GM15510 (cell line): ENCODE data around the gene RBKS.

Experiments
- POLR2A ChIP-seq: IDR thresholded peaks from 3 replicates; pipeline ENCODE4 v1.6.1; 2011; ENCODE audit warnings: borderline replicate concordance; ENCODE audit not compliant: insufficient read length; ENCODE audit errors: extremely low read depth

The RBKS gene

GRCh38 chr2:27756544-27757498 is 133.4 kb downstream of the RBKS start:
- TF ChIP-seq POLR2A, result no peak

GRCh38 chr2:27756091-27756490 is 134.1 kb downstream of the RBKS start:
- no peak for TF ChIP-seq POLR2A

- no peak for TF ChIP-seq POLR2A
Measured at GRCh38 chr2:27754831-27755230, 135.4 kb downstream of the RBKS start.

GRCh38 chr2:27754138-27754588 is 136.0 kb downstream of the RBKS start:
- TF ChIP-seq POLR2A, result no peak

- no peak for TF ChIP-seq POLR2A
Measured at GRCh38 chr2:27752551-27753237, 137.5 kb downstream of the RBKS start.

- TF ChIP-seq POLR2A, result no peak
Measured at GRCh38 chr2:27751377-27751776, 138.8 kb downstream of the RBKS start.

- TF ChIP-seq POLR2A, result no peak
Measured at GRCh38 chr2:27747827-27748352, 142.3 kb downstream of the RBKS start.

GRCh38 chr2:27746325-27746724 is 143.9 kb downstream of the RBKS start:
- no peak for TF ChIP-seq POLR2A

- no peak for TF ChIP-seq POLR2A
Measured at GRCh38 chr2:27742571-27742970, 147.6 kb downstream of the RBKS start.

GRCh38 chr2:27741673-27742072 is 148.5 kb downstream of the RBKS start:
- no peak for TF ChIP-seq POLR2A

GRCh38 chr2:27739058-27739373 is 151.2 kb downstream of the RBKS start:
- no peak for TF ChIP-seq POLR2A

GRCh38 chr2:27738349-27739057 is 151.7 kb downstream of the RBKS start:
- no peak for TF ChIP-seq POLR2A

- no peak for TF ChIP-seq POLR2A
Measured at GRCh38 chr2:27737676-27738348, 152.4 kb downstream of the RBKS start.

- no peak for TF ChIP-seq POLR2A
Measured at GRCh38 chr2:27736890-27737204, 153.3 kb downstream of the RBKS start.
